K562 (cell line): ENCODE results near the gene RTCA. TPM values are rescaled to one million over a fixed set of nuclear protein-coding genes. Genes with fewer than 3 reads are reported as not detected.

Source experiments
- ATAC-seq: fragments of 200-7000 bp; cut with Tn5 transposase; 3 replicates; pipeline ENCODE4 v1.9.1; 2020; ENCODE audit warnings: moderate library complexity
- BruUV-seq: library from RNA; stranded (reverse); fragments of 400-500 nt; replicated peaks from 2 replicates; lab custom pipeline; 2021; lab: Mats Ljungman, UMichigan
- CTCF ChIA-PET: fragments of 300-600 bp; formaldehyde crosslinking; extraction: SDS; loops from one replicate; lab custom pipeline; 2021; ENCODE audit warnings: low intra/inter-chr PET ratio; lab: Yijun Ruan, JAX
- POLR2A ChIA-PET: fragments of 300-600, 350-650 bp; sonication (Branson Sonifier 250); formaldehyde crosslinking; extraction: SDS; loops from one replicate; lab custom pipeline; 2021; ENCODE audit warnings: antibody characterized with exemption, inconsistent platforms; lab: Yijun Ruan, JAX
- DNase-seq, 4 experiments: peaks; one replicate each; pipeline versions ENCODE4 v3.0.0 to v3.0.0-alpha.2; 2011 to 2018; ENCODE audit warnings: low spot score in 3 of 4, mixed read lengths in 3 of 4; ENCODE audit errors: extremely low read depth in 1 of 4
- FAIRE-seq: peaks from 2 replicates; lab custom pipeline; 2011; peaks lifted over from hg19 to GRCh38; lab: Jason Lieb, UNC
- H2AFZ ChIP-seq: 2 replicates; pipeline ENCODE4 v1.6.0; 2011; ENCODE audit warnings: low read depth, low read length, control low read depth, inconsistent platforms
- H3K27ac ChIP-seq: fragments of 200-600 bp; 3 replicates; pipeline ENCODE4 v1.8.0; 2011; ENCODE audit warnings: low read depth, mild to moderate bottlenecking, control low read depth, inconsistent platforms, low read length, moderate library complexity, mixed read lengths; ENCODE audit errors: extremely low read depth
- H3K27me3 ChIP-seq, 2 experiments: fragments of 300-600 bp in 1 of 2; 2 replicates in 1 of 2; 3 replicates in 1 of 2; pipeline versions ENCODE4 v1.6.0 to v1.8.0; 2011; ENCODE audit warnings: inconsistent platforms in 2 of 2, low read length in 2 of 2, mild to moderate bottlenecking in 1 of 2, mixed read lengths in 1 of 2, moderate library complexity in 1 of 2; ENCODE audit not compliant: control insufficient read depth in 2 of 2, insufficient read depth in 2 of 2
- H3K36me3 ChIP-seq: fragments of 300-600 bp; 3 replicates; pipeline ENCODE4 v1.8.0; 2011; ENCODE audit warnings: mild to moderate bottlenecking, low read length, inconsistent platforms; ENCODE audit not compliant: control insufficient read depth, insufficient read depth
- H3K4me1 ChIP-seq, 2 experiments: fragments of 200-600 bp in 1 of 2; replicated peaks in 1 of 2; 2 replicates in 1 of 2; 3 replicates in 1 of 2; pipeline versions ENCODE4 v1.5.1 to v1.8.0; 2011; ENCODE audit warnings: inconsistent platforms in 2 of 2, low read length in 2 of 2, mild to moderate bottlenecking in 1 of 2, mixed read lengths in 1 of 2, moderate library complexity in 1 of 2; ENCODE audit not compliant: control insufficient read depth in 2 of 2, insufficient read depth in 2 of 2
- H3K4me2 ChIP-seq: 2 replicates; pipeline ENCODE4 v1.6.1; 2011; ENCODE audit warnings: low read length, control low read depth, inconsistent platforms, mixed read lengths; ENCODE audit not compliant: insufficient read depth
- H3K4me3 ChIP-seq: fragments of 200-600 bp; sonication (generic), shearing (Covaris generic); 2 replicates; pipeline ENCODE4 v1.5.1; 2016; ENCODE audit warnings: control low read depth, inconsistent platforms
- H3K79me2 ChIP-seq: fragments of 200-600 bp; 3 replicates; pipeline ENCODE4 v1.8.0; 2011; ENCODE audit warnings: low read length, inconsistent platforms; ENCODE audit not compliant: control insufficient read depth, insufficient read depth
- H3K9ac ChIP-seq, 2 experiments: 2 replicates each; pipeline versions ENCODE4 v1.6.0 to v1.6.1; 2011; ENCODE audit warnings: low read depth in 2 of 2, low read length in 2 of 2, control low read depth in 1 of 2, inconsistent platforms in 1 of 2, mild to moderate bottlenecking in 1 of 2, mixed read lengths in 1 of 2; ENCODE audit not compliant: insufficient read depth in 1 of 2
- H3K9me1 ChIP-seq: one replicate; pipeline ENCODE4 v1.6.0; 2011; ENCODE audit warnings: inconsistent platforms, mild to moderate bottlenecking, low read length, moderate library complexity; ENCODE audit not compliant: control insufficient read depth, insufficient read depth
- H3K9me3 ChIP-seq: replicated peaks from 2 replicates; pipeline ENCODE4 v1.5.1; 2011; ENCODE audit warnings: low read depth, low read length, inconsistent platforms; ENCODE audit not compliant: control insufficient read depth, insufficient read depth
- H4K20me1 ChIP-seq: replicated peaks from 2 replicates; pipeline ENCODE4 v1.6.1; 2011; ENCODE audit warnings: low read length, inconsistent platforms, mixed read lengths; ENCODE audit not compliant: control insufficient read depth, insufficient read depth
- GABPB1 ChIP-seq: sonication (generic); formaldehyde crosslinking; IDR thresholded peaks from 2 replicates; pipeline ENCODE4 v1.8.0; 2022; ENCODE audit warnings: mild to moderate bottlenecking, missing genetic modification reagents
- PHTF2 ChIP-seq: fragments of 250-450 bp; sonication (Bioruptor Pico); IDR thresholded peaks from 2 replicates; pipeline ENCODE4 v1.5.0; 2021; ENCODE audit warnings: mild to moderate bottlenecking
- PTTG1 ChIP-seq: fragments of 450-650 bp; IDR thresholded peaks from 2 replicates; pipeline ENCODE4 v1.6.1; 2016; ENCODE audit warnings: low read depth, mild to moderate bottlenecking, missing genetic modification characterization, missing compliant biosample characterization
- SMAD2 ChIP-seq: fragments of 150-350 bp; IDR thresholded peaks from 2 replicates; pipeline ENCODE4 v1.6.1; 2014; ENCODE audit warnings: low read depth, mild to moderate bottlenecking, low read length
- TGIF2 ChIP-seq: sonication (generic); formaldehyde crosslinking; IDR thresholded peaks from 2 replicates; pipeline ENCODE4 v1.8.1; 2022; ENCODE audit warnings: mild to moderate bottlenecking, missing genetic modification reagents, moderate library complexity
- WGBS: fragments of 100-300 bp; shearing (Covaris generic); methylation state at CpG from one replicate; pipeline ENCODE4 v1.1.6; 2016; ENCODE audit warnings: low coverage, mixed read lengths; ENCODE audit not compliant: insufficient coverage; ENCODE audit errors: missing lambda C conversion rate; 5-methylcytosine and 5-hydroxymethylcytosine counted together
- in situ Hi-C: fragments of 300-500 bp; cut with MboI; formaldehyde crosslinking; loops from 4 replicates; pipeline ENCODE4 v1.15.0; 2018; ENCODE audit warnings: inconsistent platforms, mixed read lengths
- intact Hi-C: fragments of 100-400 bp; cut with micrococcal nuclease; formaldehyde crosslinking; loops from 2 replicates; pipeline ENCODE4 v1.14.2; 2022
- polyA plus RNA-seq, 8 experiments: library from polyadenylated mRNA; depleted of rRNA in 4 of 8; stranded (reverse) in 5 of 8; unstranded in 3 of 8; fragments of >200 nt; fragmentation: Nextera tagmentation in 2 of 8; fragmentation: Illumina TruSeq in 1 of 8; extraction: Ambion mirVana in 2 of 8; extraction: Trizol in 1 of 8; gene quantifications; 2 replicates each; pipeline versions ENCODE4 v1.2.1 to v1.2.3, GENCODE V29; 2011 to 2014; ENCODE audit warnings: inconsistent platforms in 1 of 8, missing spikeins in 1 of 8
- total RNA-seq, 7 experiments: library from RNA; depleted of rRNA in 6 of 7; stranded (reverse); fragments of >200 nt in 6 of 7; fragmentation: Illumina TruSeq in 2 of 7; extraction: Trizol in 2 of 7; gene quantifications; 2 replicates each; pipeline versions ENCODE4 v1.2.1 to v1.2.3, GENCODE V29; 2011 to 2021; ENCODE audit warnings: low replicate concordance in 1 of 7
- TF ChIP-seq, protein P1 (sequence below): sonication (generic); formaldehyde crosslinking; IDR thresholded peaks from 2 replicates; pipeline ENCODE4 v1.8.0; 2023; ENCODE audit warnings: mild to moderate bottlenecking, missing genetic modification reagents
- TF ChIP-seq, protein P2 (sequence below): fragments of 250-450 bp; sonication (Bioruptor Pico); IDR thresholded peaks from 2 replicates; pipeline ENCODE4 v1.4.0; 2020; ENCODE audit warnings: mild to moderate bottlenecking

RTCA gene
- total and polyA plus RNA-seq, 9 of the 15 experiments (the other 6 are each of a cell fraction or from before 2014, with no cell fraction given) = 11.6 to 57.2 (median 43.2) TPM

DNA sequence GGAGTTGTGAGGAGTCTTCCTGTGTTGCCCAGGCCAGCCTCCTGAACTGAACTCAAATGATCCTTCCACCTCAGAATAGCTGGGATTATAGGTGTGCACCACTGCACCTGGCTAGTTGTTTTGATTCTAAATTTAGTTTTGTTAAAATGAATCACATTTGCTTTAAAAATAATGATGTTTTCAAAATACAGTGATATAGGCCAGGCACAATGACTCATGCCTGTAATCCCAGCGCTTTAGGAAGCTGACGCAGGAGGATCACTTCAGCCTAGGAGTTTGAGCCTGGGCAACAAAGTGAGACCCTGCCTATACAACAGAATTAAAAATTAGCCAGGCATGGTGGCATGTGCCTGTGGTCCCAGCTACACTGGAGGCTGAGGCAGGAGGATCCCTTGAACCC is 24.3 kb downstream of the RTCA start:
- FAIRE-seq = no peak
- H3K36me3 ChIP-seq = peaks cover 73% of the 10 kb centered on the region
- no peak overlapping the region for H3K27ac ChIP-seq
- ChIA-PET CTCF (no interaction called here), POLR2A (interaction anchor here (0.9 to 2.1 kb wide), 7 partner anchors 9 to 72 kb away, joined by 3 to 10 read pairs (median 5); partner anchors contain the start of gene DBT)
- 100% methylated on average over 2 of the region's 2 CpGs for WGBS
- no peak for TF ChIP-seq SMAD2
- no peak for TF ChIP-seq TGIF2 (CRISPR knock-in tag)
- TF ChIP-seq PTTG1 (tag) = no peak
- TF ChIP-seq, protein P1, sequence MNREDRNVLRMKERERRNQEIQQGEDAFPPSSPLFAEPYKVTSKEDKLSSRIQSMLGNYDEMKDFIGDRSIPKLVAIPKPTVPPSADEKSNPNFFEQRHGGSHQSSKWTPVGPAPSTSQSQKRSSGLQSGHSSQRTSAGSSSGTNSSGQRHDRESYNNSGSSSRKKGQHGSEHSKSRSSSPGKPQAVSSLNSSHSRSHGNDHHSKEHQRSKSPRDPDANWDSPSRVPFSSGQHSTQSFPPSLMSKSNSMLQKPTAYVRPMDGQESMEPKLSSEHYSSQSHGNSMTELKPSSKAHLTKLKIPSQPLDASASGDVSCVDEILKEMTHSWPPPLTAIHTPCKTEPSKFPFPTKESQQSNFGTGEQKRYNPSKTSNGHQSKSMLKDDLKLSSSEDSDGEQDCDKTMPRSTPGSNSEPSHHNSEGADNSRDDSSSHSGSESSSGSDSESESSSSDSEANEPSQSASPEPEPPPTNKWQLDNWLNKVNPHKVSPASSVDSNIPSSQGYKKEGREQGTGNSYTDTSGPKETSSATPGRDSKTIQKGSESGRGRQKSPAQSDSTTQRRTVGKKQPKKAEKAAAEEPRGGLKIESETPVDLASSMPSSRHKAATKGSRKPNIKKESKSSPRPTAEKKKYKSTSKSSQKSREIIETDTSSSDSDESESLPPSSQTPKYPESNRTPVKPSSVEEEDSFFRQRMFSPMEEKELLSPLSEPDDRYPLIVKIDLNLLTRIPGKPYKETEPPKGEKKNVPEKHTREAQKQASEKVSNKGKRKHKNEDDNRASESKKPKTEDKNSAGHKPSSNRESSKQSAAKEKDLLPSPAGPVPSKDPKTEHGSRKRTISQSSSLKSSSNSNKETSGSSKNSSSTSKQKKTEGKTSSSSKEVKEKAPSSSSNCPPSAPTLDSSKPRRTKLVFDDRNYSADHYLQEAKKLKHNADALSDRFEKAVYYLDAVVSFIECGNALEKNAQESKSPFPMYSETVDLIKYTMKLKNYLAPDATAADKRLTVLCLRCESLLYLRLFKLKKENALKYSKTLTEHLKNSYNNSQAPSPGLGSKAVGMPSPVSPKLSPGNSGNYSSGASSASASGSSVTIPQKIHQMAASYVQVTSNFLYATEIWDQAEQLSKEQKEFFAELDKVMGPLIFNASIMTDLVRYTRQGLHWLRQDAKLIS (CRISPR knock-in tag) = no peak
- no peak for TF ChIP-seq GABPB1
- TF ChIP-seq PHTF2 (CRISPR knock-in tag) = no peak
- TF ChIP-seq, protein P2, sequence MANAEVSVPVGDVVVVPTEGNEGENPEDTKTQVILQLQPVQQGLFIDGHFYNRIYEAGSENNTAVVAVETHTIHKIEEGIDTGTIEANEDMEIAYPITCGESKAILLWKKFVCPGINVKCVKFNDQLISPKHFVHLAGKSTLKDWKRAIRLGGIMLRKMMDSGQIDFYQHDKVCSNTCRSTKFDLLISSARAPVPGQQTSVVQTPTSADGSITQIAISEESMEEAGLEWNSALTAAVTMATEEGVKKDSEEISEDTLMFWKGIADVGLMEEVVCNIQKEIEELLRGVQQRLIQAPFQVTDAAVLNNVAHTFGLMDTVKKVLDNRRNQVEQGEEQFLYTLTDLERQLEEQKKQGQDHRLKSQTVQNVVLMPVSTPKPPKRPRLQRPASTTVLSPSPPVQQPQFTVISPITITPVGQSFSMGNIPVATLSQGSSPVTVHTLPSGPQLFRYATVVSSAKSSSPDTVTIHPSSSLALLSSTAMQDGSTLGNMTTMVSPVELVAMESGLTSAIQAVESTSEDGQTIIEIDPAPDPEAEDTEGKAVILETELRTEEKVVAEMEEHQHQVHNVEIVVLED (CRISPR knock-in tag) = no peak
- H3K9ac ChIP-seq = no peak overlapping the region
- H3K4me3 ChIP-seq = no peak overlapping the region
- intact Hi-C loops (no loop called here), in situ Hi-C loops (no loop called here)
- no peaks in the 10 kb centered on the region for H4K20me1 ChIP-seq
- H3K4me2 ChIP-seq = no peak overlapping the region
- no peak for DNase-seq
- H3K79me2 ChIP-seq = no peaks in the 10 kb centered on the region
- no peaks in the 10 kb centered on the region; a peak in 1 of 5 replicates for H3K4me1 ChIP-seq
- no peaks in the 10 kb centered on the region for H3K27me3 ChIP-seq
- H2AFZ ChIP-seq = no peak overlapping the region
- H3K9me3 ChIP-seq = no peaks in the 10 kb centered on the region
- ATAC-seq = no peak
- BruUV-seq = no TSS peak
- no peaks in the 10 kb centered on the region for H3K9me1 ChIP-seq
